ENCODE results near the gene RER1. TPM values are rescaled to one million over a fixed set of nuclear protein-coding genes. Genes with fewer than 3 reads are reported as not detected.

Gene RER1
- total RNA-seq, 1 experiment from 2014 or later, result 110 TPM

DNA sequence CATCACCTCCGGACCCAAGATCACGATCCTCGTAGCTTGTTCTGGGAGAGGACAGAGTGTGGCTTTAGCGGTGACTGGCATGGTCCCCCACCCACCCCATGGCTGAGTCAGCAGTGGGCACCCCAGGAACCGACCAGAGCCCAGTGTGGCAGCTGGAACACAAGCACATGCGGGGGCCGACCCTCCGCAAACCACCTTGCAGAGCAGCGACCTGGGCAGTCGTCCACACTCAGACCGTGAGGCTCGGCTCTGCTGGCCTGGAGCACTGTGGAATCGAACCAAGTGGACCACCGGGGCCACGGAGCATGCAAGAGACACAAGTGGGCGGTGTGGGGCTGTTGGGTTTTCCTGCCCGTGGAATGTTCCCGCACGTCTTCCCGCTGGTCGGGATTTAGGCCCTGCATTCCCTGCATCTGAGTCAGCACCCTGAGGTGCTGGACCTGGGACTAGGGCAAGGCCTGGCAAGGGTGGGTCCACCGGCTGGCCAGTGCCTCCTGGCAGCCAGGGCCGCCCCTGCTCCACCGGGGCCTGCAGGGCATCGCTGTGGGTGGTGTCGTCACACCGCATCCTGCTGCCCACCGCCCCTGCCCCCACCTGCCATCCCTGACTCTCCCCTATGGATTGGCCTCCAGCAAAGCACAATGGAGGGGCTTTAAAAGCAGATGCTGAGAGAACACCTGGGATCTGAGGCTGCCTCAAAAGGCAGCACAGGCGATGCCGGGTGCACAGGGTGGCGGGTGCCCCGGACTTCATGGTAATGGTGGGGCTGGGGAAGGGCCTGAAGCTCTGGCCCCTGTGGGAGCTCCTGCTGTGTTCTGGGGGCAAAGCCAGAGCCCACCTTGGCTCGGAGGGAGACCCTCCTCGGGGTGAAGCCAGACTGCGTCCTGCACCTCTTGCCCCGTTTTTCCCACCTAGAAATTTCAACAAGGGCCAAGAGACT is 18.8 kb upstream of the RER1 start:
- Mint-ChIP-seq H3K4me3 (no peak overlapping the region), H3K4me1 (peaks cover 0 to 2% of the 10 kb centered on the region in 2 experiments; a peak in 1 of 4 replicates), H3K27ac (no peak overlapping the region), H3K27me3 (ENCODE audit: low read depth) (no peaks in the 10 kb centered on the region; the same call in none of the 2 replicates), H3K36me3 (ENCODE audit: insufficient read depth in 1 of 3, low read depth in 3 of 3) (peaks cover 0 to 15% (median 3%) of the 10 kb centered on the region in 3 experiments; a peak in 4 of 7 replicates), H3K9me3 (peaks cover 0 to 3% of the 10 kb centered on the region in 2 experiments; a peak in 2 of 5 replicates)
- Histone ChIP-seq H3K18ac (ENCODE audit: insufficient read length, low read depth, low read length) (no peak overlapping the region), H2AK5ac (ENCODE audit: insufficient read length, low read length) (no peak overlapping the region), H2BK12ac (ENCODE audit: insufficient read length, low read depth, low read length) (no peak overlapping the region), H2BK5ac (ENCODE audit: insufficient read length, low read length) (no peak overlapping the region), H3K79me2 (ENCODE audit: insufficient read depth, low read length) (no peaks in the 10 kb centered on the region), H3K14ac (ENCODE audit: insufficient read depth, low read length) (no peak overlapping the region; the same call in 1 of the 2 replicates), H2BK120ac (ENCODE audit: low read depth, low read length, poor library complexity, severe bottlenecking) (no peak overlapping the region), H3K23me2 (ENCODE audit: insufficient read length, low read depth, low read length, poor library complexity, severe bottlenecking) (no peaks in the 10 kb centered on the region), H3K4me2 (ENCODE audit: insufficient read depth, insufficient read length, low read length) (no peak overlapping the region), H3K27ac (ENCODE audit: insufficient read length, low read depth, low read length) (no peak overlapping the region), H3K56ac (ENCODE audit: insufficient read length, low read depth, low read length) (no peak overlapping the region), H3K9me3 (ENCODE audit: control insufficient read depth, low read depth, low read length) (no peaks in the 10 kb centered on the region), H2BK15ac (ENCODE audit: low read depth, low read length) (no peak overlapping the region), H2BK20ac (ENCODE audit: low read depth, low read length, poor library complexity, severe bottlenecking) (no peak overlapping the region), H3K27me3 (ENCODE audit: insufficient read depth, low read length) (no peaks in the 10 kb centered on the region), H4K91ac (ENCODE audit: insufficient read length, low read depth, low read length) (no peak overlapping the region), H3K79me1 (ENCODE audit: insufficient read depth, low read depth, low read length, poor library complexity, severe bottlenecking) (no peaks in the 10 kb centered on the region), H2AFZ (ENCODE audit: low read length) (no peak overlapping the region), H3K23ac (ENCODE audit: insufficient read length, low read depth, low read length) (no peak overlapping the region), H4K20me1 (ENCODE audit: control insufficient read depth, insufficient read depth, insufficient read length) (no peaks in the 10 kb centered on the region), H3T11ph (ENCODE audit: low read length) (no peak overlapping the region), H3K4ac (ENCODE audit: low read depth, low read length) (no peak overlapping the region), H3K9ac (ENCODE audit: extremely low read depth, insufficient read length, low read length) (no peak overlapping the region), H4K8ac (replicated peaks; ENCODE audit: insufficient read length, low read depth, low read length) (no peak overlapping the region), H4K5ac (ENCODE audit: insufficient read length, low read depth, low read length) (no peak overlapping the region), H3K4me1 (ENCODE audit: insufficient read depth, low read length) (no peaks in the 10 kb centered on the region)
- no peak for DNase-seq
- no CpG with 5 or more reads among the region's 36 CpGs for WGBS (ENCODE audit: extremely low coverage, insufficient read length, low lambda C conversion rate)
- TF ChIP-seq, protein P1, sequence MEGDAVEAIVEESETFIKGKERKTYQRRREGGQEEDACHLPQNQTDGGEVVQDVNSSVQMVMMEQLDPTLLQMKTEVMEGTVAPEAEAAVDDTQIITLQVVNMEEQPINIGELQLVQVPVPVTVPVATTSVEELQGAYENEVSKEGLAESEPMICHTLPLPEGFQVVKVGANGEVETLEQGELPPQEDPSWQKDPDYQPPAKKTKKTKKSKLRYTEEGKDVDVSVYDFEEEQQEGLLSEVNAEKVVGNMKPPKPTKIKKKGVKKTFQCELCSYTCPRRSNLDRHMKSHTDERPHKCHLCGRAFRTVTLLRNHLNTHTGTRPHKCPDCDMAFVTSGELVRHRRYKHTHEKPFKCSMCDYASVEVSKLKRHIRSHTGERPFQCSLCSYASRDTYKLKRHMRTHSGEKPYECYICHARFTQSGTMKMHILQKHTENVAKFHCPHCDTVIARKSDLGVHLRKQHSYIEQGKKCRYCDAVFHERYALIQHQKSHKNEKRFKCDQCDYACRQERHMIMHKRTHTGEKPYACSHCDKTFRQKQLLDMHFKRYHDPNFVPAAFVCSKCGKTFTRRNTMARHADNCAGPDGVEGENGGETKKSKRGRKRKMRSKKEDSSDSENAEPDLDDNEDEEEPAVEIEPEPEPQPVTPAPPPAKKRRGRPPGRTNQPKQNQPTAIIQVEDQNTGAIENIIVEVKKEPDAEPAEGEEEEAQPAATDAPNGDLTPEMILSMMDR (conservative IDR thresholded peaks at IDR 0.05), result no peak
